A673 (cell line): ENCODE data around the gene CYYR1. TPM values are rescaled to one million over a fixed set of nuclear protein-coding genes. Genes with fewer than 3 reads are reported as not detected.

Experiments
- BruUV-seq: library from RNA; stranded (reverse); fragments of 400-500 nt; replicated peaks from 2 replicates; lab custom pipeline; 2021; lab: Mats Ljungman, UMichigan
- CTCF ChIA-PET: fragments of 300-600 bp; sonication (Branson Sonifier 250); formaldehyde crosslinking; loops from one replicate; lab custom pipeline; 2022; ENCODE audit warnings: antibody characterized with exemption; lab: Charles Lee
- POLR2A ChIA-PET: fragments of 300-600 bp; sonication (Branson Sonifier 250); formaldehyde crosslinking; loops from one replicate; lab custom pipeline; 2022; ENCODE audit warnings: antibody characterized with exemption; ENCODE audit not compliant: low non-redundant PET; lab: Charles Lee
- DNase-seq: peaks from one replicate; pipeline ENCODE4 v3.0.0-alpha.2; 2015; ENCODE audit warnings: low spot score
- H3K27ac ChIP-seq: fragments of 200-600 bp; sonication (generic); 2 replicates; pipeline ENCODE4 v1.5.1; 2016; ENCODE audit warnings: mixed run types, low read depth, mild to moderate bottlenecking, mixed read lengths, antibody characterized with exemption, low read length; ENCODE audit not compliant: poor library complexity, severe bottlenecking
- H3K27me3 ChIP-seq: fragments of 200-600 bp; sonication (generic); replicated peaks from 2 replicates; pipeline ENCODE4 v1.6.1; 2017; ENCODE audit warnings: mixed run types, low read depth, mild to moderate bottlenecking, mixed read lengths, antibody characterized with exemption, low read length; ENCODE audit not compliant: insufficient read depth, poor library complexity
- H3K36me3 ChIP-seq: fragments of 200-600 bp; sonication (generic); 2 replicates; pipeline ENCODE4 v1.6.1; 2016; ENCODE audit warnings: mixed run types, mild to moderate bottlenecking, mixed read lengths, antibody characterized with exemption, low read length; ENCODE audit not compliant: insufficient read depth, poor library complexity, severe bottlenecking
- H3K4me1 ChIP-seq: fragments of 200-600 bp; sonication (generic); 2 replicates; pipeline ENCODE4 v1.6.1; 2017; ENCODE audit warnings: mixed run types, mild to moderate bottlenecking, mixed read lengths, antibody characterized with exemption, low read length; ENCODE audit not compliant: insufficient read depth, poor library complexity, severe bottlenecking
- H3K4me3 ChIP-seq: fragments of 200-600 bp; sonication (generic); 2 replicates; pipeline ENCODE4 v1.5.1; 2016; ENCODE audit warnings: low read depth, mixed run types, mild to moderate bottlenecking, mixed read lengths, low read length; ENCODE audit not compliant: poor library complexity, severe bottlenecking
- H3K9me3 ChIP-seq: fragments of 200-600 bp; sonication (generic); 2 replicates; pipeline ENCODE4 v1.6.1; 2016; ENCODE audit warnings: mixed run types, low read depth, mild to moderate bottlenecking, mixed read lengths, antibody characterized with exemption, low read length; ENCODE audit not compliant: poor library complexity, severe bottlenecking
- EZH2 ChIP-seq: fragments of 200-600 bp; sonication (generic); IDR thresholded peaks from 2 replicates; pipeline ENCODE4 v1.6.1; 2017; ENCODE audit warnings: borderline replicate concordance, low read depth, mild to moderate bottlenecking, mixed read lengths, antibody characterized with exemption, low read length; ENCODE audit not compliant: poor library complexity, severe bottlenecking
- intact Hi-C: fragments of 100-400 bp; cut with micrococcal nuclease; formaldehyde crosslinking; loops from one replicate; pipeline ENCODE4 v1.10.0; 2022; ENCODE audit not compliant: unreplicated experiment
- total RNA-seq: library from RNA; stranded (reverse); gene quantifications from 2 replicates; pipeline ENCODE4 v1.2.3, GENCODE V29; 2021
- TF ChIP-seq, protein P1 (sequence below): fragments of 300-800, 200-600 bp; sonication (generic); conservative IDR thresholded peaks from 2 replicates; pipeline ENCODE4 v1.5.1; 2017; ENCODE audit warnings: low read depth, mild to moderate bottlenecking, antibody characterized with exemption, low read length, moderate library complexity, mixed read lengths

The CYYR1 gene
- total RNA-seq, 1 experiment from 2014 or later = 96.4 TPM

DNA sequence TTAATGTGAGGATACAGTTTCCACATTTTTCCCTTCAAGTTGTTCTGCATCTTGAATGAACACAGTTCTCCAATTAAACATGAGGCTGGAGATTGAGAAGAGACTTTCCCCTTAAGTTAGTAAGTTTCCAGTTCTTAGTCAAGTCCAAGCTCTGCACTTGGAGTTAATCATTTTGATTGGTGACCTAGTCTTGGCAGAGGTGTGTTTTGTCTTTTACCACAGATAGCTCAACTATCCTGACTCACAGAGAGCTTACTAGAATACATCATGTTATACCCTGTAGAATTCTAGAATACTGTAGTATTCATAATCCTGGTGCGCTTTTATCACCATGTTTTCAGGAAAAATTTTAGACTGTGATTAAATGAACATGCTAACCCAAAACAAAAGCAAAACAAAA, 129.2 kb downstream of the CYYR1 start:
- no TSS peak for BruUV-seq
- H3K9me3 ChIP-seq = no peaks in the 10 kb centered on the region
- no peak overlapping the region for H3K4me3 ChIP-seq
- CTCF ChIA-PET = no interaction called here
- intact Hi-C loops = no loop called here
- POLR2A ChIA-PET = no interaction called here
- no peaks in the 10 kb centered on the region for H3K27me3 ChIP-seq
- peaks cover 3% of the 10 kb centered on the region for H3K4me1 ChIP-seq
- no peaks in the 10 kb centered on the region for H3K36me3 ChIP-seq
- no peak for DNase-seq
- H3K27ac ChIP-seq = no peak overlapping the region
- TF ChIP-seq, protein P1, sequence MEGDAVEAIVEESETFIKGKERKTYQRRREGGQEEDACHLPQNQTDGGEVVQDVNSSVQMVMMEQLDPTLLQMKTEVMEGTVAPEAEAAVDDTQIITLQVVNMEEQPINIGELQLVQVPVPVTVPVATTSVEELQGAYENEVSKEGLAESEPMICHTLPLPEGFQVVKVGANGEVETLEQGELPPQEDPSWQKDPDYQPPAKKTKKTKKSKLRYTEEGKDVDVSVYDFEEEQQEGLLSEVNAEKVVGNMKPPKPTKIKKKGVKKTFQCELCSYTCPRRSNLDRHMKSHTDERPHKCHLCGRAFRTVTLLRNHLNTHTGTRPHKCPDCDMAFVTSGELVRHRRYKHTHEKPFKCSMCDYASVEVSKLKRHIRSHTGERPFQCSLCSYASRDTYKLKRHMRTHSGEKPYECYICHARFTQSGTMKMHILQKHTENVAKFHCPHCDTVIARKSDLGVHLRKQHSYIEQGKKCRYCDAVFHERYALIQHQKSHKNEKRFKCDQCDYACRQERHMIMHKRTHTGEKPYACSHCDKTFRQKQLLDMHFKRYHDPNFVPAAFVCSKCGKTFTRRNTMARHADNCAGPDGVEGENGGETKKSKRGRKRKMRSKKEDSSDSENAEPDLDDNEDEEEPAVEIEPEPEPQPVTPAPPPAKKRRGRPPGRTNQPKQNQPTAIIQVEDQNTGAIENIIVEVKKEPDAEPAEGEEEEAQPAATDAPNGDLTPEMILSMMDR = no peak
- no peak for TF ChIP-seq EZH2

DNA sequence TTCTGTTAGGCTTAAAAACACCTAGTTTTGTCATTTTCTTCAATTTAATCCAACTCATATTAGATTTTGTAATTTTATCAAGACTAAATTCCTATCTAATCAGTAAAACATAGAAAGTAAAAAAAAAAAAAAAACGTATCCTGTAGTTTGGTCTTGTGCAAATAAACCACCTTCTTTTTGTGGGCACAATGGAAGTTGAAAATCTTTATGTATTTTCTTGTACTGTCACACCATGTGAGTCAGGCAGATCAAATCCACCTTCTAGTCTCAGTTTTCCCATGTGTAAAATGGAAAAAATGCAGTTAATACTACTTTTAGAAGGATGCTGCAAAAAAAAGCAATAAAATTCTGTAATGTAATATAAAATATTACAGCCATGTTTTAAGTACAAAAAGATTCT, 129.8 kb downstream of the CYYR1 start:
- POLR2A ChIA-PET = no interaction called here
- BruUV-seq = no TSS peak
- no peak overlapping the region for H3K27ac ChIP-seq
- H3K9me3 ChIP-seq = no peaks in the 10 kb centered on the region
- no peak for DNase-seq
- CTCF ChIA-PET = no interaction called here
- no peak for TF ChIP-seq EZH2
- TF ChIP-seq, protein P1 = no peak
- H3K27me3 ChIP-seq = no peaks in the 10 kb centered on the region
- H3K36me3 ChIP-seq = no peaks in the 10 kb centered on the region
- intact Hi-C loops = no loop called here
- no peak overlapping the region for H3K4me3 ChIP-seq
- H3K4me1 ChIP-seq = no peaks in the 10 kb centered on the region

DNA sequence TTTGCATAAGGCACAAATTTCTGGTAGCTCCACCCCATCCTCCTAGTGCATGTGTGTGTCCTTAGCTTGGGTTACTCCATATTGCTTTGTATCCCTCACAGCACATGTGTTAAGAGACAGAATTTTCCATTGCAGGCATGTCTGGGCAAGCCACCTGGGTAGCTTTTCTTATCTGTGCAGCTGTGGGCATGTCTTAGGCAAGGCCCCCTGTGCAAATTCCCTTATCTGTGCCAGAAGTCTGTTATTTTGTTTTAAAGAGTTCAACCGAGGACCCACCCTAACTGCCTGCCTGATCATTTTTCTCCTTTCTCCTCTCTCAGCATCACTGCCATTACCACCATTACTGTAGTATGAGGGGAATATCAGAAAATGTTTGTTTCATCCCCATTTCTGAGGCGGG, 131.9 kb downstream of the CYYR1 start:
- H3K9me3 ChIP-seq = no peaks in the 10 kb centered on the region
- no peaks in the 10 kb centered on the region for H3K4me1 ChIP-seq
- no peaks in the 10 kb centered on the region for H3K27me3 ChIP-seq
- H3K36me3 ChIP-seq = no peaks in the 10 kb centered on the region
- intact Hi-C loops = no loop called here
- no peak for DNase-seq
- H3K4me3 ChIP-seq = no peak overlapping the region
- no TSS peak for BruUV-seq
- POLR2A ChIA-PET = interaction anchor here (0.6 kb wide), 1 partner anchor 8 kb away, joined by 3 read pairs; no protein-coding TSS in a partner anchor
- CTCF ChIA-PET = no interaction called here
- TF ChIP-seq, protein P1 = no peak
- TF ChIP-seq EZH2 = no peak
- no peak overlapping the region for H3K27ac ChIP-seq
